Right cardiac atrium (tissue), 5 donors: ENCODE measurements around the gene TMPRSS11A. TPM values are rescaled to one million over a fixed set of nuclear protein-coding genes. Genes with fewer than 3 reads are reported as not detected.

Experiments used
- ATAC-seq, 2 donors: fragments of 200-7000 bp; cut with Tn5 transposase; one replicate each; pipeline versions ENCODE4 v1.8.0 to v1.9.1; 2020; ENCODE audit warnings: moderate library complexity in 2 of 2, mild to moderate bottlenecking in 1 of 2
- DNase-seq, 3 donors: peaks; one replicate each; pipeline ENCODE4 v3.0.0-alpha.2; 2020
- H3K27ac ChIP-seq: one replicate; pipeline ENCODE4 v1.5.1; 2013; ENCODE audit warnings: mild to moderate bottlenecking, low read length, control low read depth, moderate library complexity
- H3K27me3 ChIP-seq: one replicate; pipeline ENCODE4 v1.6.1; 2013; ENCODE audit not compliant: control insufficient read depth, insufficient read depth
- H3K4me1 ChIP-seq: one replicate; pipeline ENCODE4 v1.6.1; 2013; ENCODE audit warnings: low read length; ENCODE audit not compliant: control insufficient read depth, insufficient read depth
- H3K4me3 ChIP-seq: one replicate; pipeline ENCODE4 v1.5.1; 2013; ENCODE audit warnings: low read length, control low read depth
- H3K9me3 ChIP-seq: one replicate; pipeline ENCODE4 v1.6.1; 2013; ENCODE audit warnings: low read length; ENCODE audit not compliant: control insufficient read depth
- WGBS: extraction: QIAGEN DNeasy Blood & Tissue Kit; methylation state at CpG from one replicate; pipeline ENCODE4 v1.1.7; 2013; 5-methylcytosine and 5-hydroxymethylcytosine counted together
- intact Hi-C, 4 donors: fragments of 100-400 bp; cut with DNase I; formaldehyde crosslinking; loops; one replicate each; pipeline versions ENCODE4 v1.11.0 to v1.14.0; 2022 to 2023
- long read RNA-seq, 4 donors: library from polyadenylated mRNA; unstranded; transcript quantifications; one replicate each; pipeline ENCODE4 v2.0.0, GENCODE V29; 2020 to 2021
- polyA plus RNA-seq: library from polyadenylated mRNA; stranded (reverse); fragments of 200-250 nt; gene quantifications from one replicate; pipeline ENCODE4 v1.2.3, GENCODE V29; 2013
- total RNA-seq, 4 donors: library from RNA; stranded (reverse); fragmentation: NEBNext Ultra II Directional; extraction: Animal tissue kit (Norgen Biotek cat#: 25700); gene quantifications; one replicate each; pipeline ENCODE4 v1.2.1, GENCODE V29; 2021
- donor health status: healthy with polysubstance abuse.
- donor health status: DM: no; HTN: yes; CAD: no.
- donor health status: DM: no; HTN: no; CAD: no.
- donor health status: DM: no; HTN: yes; CAD: no; lungs with severe emphysema.
- donor health status: DM: yes; HTN: yes; CAD: no.

Gene TMPRSS11A, protein sequence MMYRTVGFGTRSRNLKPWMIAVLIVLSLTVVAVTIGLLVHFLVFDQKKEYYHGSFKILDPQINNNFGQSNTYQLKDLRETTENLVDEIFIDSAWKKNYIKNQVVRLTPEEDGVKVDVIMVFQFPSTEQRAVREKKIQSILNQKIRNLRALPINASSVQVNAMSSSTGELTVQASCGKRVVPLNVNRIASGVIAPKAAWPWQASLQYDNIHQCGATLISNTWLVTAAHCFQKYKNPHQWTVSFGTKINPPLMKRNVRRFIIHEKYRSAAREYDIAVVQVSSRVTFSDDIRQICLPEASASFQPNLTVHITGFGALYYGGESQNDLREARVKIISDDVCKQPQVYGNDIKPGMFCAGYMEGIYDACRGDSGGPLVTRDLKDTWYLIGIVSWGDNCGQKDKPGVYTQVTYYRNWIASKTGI
- total RNA-seq = not detected
- not detected for polyA plus RNA-seq
- long read RNA-seq, donor 1 = 0 reads
- long read RNA-seq, donor 2 = 0 reads
- long read RNA-seq, donor 3 = 0 reads
- long read RNA-seq, donor 4 = 0 reads

DNA sequence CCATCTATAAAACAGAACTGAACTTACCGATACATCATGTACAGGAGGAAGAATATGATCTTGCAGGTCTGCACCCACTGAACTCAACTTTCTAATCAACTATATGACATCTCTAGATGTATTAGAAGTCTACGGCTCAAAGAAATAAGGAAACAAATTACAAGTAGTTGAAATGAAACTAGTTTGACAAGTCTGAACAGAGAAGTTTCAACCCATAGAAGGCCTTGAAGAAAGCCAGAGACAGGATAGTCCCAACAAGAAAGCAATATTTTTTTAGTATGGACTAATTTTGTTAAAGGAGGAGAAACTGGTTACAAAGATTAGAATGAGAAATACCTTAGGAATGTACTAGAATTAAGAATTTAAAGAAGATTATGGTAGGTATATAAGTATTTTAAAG is at the start of gene TMPRSS11A:
Gene TMPRSS11A (minus strand): TSS at position 138 of the 400 bp plus-strand sequence. CDS start 100 bp downstream, at position 38.
- WGBS = 66% methylated on average over 2 of the region's 2 CpGs
- intact Hi-C loops = no loop called here
- no peaks in the 10 kb centered on the region for H3K27me3 ChIP-seq
- no peaks in the 10 kb centered on the region for H3K4me1 ChIP-seq
- ATAC-seq (no peak), DNase-seq (no peak)
- no peak within 1 kb of the TSS for H3K27ac ChIP-seq
- no peaks in the 10 kb centered on the region for H3K9me3 ChIP-seq
- H3K4me3 ChIP-seq = no peak within 1 kb of the TSS

DNA sequence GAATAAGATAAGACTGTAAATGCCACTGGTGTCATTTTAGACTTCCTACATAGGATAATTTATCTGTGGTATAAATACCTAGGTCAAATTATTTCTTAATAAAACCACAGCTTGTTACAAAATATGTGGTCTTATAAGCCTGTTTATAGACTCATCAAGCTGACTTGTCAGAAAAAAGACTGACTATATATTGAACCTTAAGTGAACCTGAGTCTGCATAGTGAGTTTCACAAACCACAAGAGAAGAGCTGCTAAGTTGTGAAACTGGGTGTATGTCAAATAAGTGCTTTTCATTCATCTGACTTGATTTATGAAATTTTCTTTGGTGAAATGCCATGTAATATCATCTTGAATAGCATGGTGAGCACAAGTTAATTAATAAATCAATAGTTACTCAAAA is 48.4 kb upstream of the TMPRSS11A start:
- ATAC-seq (no peak), DNase-seq (no peak)
- no peaks in the 10 kb centered on the region for H3K4me1 ChIP-seq
- H3K4me3 ChIP-seq = no peak overlapping the region
- no peaks in the 10 kb centered on the region for H3K9me3 ChIP-seq
- intact Hi-C loops = no loop called here
- H3K27me3 ChIP-seq = no peaks in the 10 kb centered on the region
- no peak overlapping the region for H3K27ac ChIP-seq

DNA sequence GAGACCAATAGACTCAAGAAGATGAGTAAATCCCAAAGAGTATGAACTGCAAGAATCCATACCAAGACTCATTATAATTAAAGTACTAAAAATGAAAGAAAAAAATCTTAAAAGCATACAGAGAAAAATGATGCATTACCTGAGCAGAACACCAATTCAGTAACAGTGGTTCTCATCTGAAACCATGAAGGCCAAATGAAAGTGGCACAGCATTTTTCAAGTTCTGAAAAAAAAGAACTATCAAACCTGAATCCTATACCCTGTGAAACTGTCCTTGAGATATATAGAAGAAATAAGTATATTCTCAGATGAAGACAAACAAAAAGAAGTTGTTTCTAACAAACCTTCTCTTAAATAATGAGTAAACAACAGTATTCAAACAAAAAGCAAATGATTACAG is 39.6 kb upstream of the TMPRSS11A start:
- Histone ChIP-seq H3K9me3 (no peaks in the 10 kb centered on the region), H3K27ac (no peak overlapping the region), H3K27me3 (no peaks in the 10 kb centered on the region), H3K4me3 (no peak overlapping the region), H3K4me1 (no peaks in the 10 kb centered on the region)
- ATAC-seq (no peak), DNase-seq (no peak)
- intact Hi-C loops = no loop called here

DNA sequence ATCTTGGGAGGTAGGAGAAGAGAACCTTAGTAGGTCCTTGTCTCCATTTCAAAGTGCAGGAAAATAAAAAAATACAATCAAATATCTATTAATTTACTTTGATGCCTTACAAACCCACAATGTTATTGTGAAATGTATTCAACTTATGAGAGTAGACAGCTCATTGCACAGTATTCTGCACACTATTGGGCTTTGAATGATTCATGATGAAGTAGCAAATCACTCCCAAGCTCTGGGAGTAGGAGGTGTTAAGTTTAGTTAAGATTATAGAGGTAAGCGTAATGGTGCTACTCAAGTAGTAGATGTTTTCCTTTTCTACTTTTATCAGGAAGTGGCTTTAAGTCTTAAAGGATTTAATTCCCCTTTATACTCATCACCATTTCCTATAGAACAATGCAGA is 32.8 kb upstream of the TMPRSS11A start:
- ATAC-seq (no peak), DNase-seq (no peak)
- H3K4me3 ChIP-seq = no peak overlapping the region
- H3K27ac ChIP-seq = no peak overlapping the region
- intact Hi-C loops = no loop called here
- no peaks in the 10 kb centered on the region for H3K27me3 ChIP-seq
- no peaks in the 10 kb centered on the region for H3K9me3 ChIP-seq
- WGBS = 78% methylated on average over 1 of the region's 1 CpG
- no peaks in the 10 kb centered on the region for H3K4me1 ChIP-seq

DNA sequence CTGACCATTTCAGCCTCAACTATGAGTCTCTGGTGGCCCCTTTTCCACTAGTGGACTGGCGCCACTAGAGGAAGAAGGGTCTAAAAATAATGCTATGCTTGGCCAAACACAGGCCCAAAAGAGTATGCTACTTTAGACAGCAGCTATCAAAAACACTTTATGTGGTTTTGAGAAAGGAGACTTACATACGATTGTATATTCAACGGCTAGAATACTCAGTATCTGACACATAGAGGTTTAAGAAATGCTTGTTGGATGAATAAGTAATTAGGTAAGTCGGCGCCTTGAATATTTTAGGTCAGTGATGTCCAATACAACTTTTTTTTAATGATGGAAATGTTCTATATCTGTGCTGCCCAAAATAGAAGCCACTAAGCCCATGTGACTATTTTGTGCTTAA is 25.7 kb upstream of the TMPRSS11A start:
- DNase-seq (no peak), ATAC-seq (no peak)
- Histone ChIP-seq H3K4me3 (no peak overlapping the region), H3K9me3 (no peaks in the 10 kb centered on the region), H3K27me3 (no peaks in the 10 kb centered on the region), H3K4me1 (no peaks in the 10 kb centered on the region), H3K27ac (no peak overlapping the region)
- 76% methylated on average over 5 of the region's 5 CpGs for WGBS
- intact Hi-C loops = no loop called here

DNA sequence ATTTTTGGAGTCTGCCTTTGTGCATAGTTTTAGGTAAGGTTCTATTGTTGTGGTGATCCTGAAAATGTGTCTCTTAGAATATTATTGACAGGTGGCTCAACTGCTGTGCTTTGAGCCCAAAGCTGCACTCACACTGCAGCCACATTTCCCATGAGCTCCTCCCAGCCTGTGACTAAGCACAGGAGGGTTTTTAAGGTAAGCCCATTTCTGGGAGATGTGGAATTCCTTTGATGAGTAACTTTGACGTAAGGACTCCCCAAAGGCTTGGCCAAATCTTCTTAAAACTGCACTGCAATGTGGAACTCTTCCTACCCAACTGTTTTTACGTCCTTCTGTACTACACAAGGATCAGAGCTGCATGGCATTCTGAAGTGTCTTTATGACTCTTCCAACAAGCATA is 20.0 kb upstream of the TMPRSS11A start:
- ATAC-seq = no peak
- no peaks in the 10 kb centered on the region for H3K27me3 ChIP-seq
- no peak overlapping the region for H3K4me3 ChIP-seq
- no peak for DNase-seq
- no peaks in the 10 kb centered on the region for H3K9me3 ChIP-seq
- WGBS = 53% methylated on average over 2 of the region's 2 CpGs
- H3K27ac ChIP-seq = no peak overlapping the region
- intact Hi-C loops = no loop called here
- no peaks in the 10 kb centered on the region for H3K4me1 ChIP-seq

DNA sequence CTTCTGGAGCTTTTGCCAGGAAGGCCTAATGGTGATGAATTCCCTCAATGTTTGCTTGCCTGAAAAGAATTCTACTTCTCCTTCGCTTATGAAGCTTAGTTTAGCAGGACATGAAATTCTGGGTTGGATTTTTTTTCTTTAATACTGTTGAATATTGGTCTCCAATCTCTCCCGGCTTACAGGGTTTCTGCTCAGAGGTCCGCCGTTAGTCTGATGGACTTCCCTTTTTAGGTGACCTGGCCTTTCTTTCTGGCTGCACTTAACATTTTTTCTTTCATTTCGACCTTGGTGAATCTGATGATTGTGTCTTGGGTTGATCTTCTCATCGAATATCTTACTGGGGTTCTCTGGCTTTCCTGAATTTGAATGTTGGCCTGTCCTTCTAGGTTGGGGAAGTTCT is 17.2 kb upstream of the TMPRSS11A start:
- intact Hi-C loops = no loop called here
- Histone ChIP-seq H3K27me3 (no peaks in the 10 kb centered on the region), H3K4me3 (no peak overlapping the region), H3K4me1 (no peaks in the 10 kb centered on the region), H3K27ac (no peak overlapping the region), H3K9me3 (no peaks in the 10 kb centered on the region)
- DNase-seq (no peak), ATAC-seq (no peak)
- 85% methylated on average over 6 of the region's 6 CpGs for WGBS

DNA sequence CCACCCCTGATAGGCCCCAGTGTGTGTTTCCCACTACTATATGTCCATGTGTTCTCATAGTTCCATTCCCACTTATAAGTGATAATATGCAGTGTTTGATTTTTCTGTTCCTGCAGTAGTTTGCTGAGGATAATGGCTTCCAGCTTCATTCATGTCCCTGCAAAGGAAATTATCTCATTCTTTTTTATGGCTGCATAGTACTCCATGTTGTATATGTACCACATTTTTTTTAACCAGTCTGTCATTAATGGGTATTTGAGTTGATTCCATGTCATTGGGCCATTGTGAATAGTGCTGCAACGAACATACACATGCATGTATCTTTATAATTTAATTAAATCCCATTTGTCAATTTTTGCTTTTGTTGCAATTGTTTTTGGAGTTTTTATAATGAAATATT is 10.3 kb upstream of the TMPRSS11A start:
- WGBS = 70% methylated on average over 1 of the region's 1 CpG
- Histone ChIP-seq H3K4me1 (no peaks in the 10 kb centered on the region), H3K27ac (no peak overlapping the region), H3K27me3 (no peaks in the 10 kb centered on the region), H3K4me3 (no peak overlapping the region), H3K9me3 (no peaks in the 10 kb centered on the region)
- ATAC-seq (no peak), DNase-seq (no peak)
- intact Hi-C loops = no loop called here

DNA sequence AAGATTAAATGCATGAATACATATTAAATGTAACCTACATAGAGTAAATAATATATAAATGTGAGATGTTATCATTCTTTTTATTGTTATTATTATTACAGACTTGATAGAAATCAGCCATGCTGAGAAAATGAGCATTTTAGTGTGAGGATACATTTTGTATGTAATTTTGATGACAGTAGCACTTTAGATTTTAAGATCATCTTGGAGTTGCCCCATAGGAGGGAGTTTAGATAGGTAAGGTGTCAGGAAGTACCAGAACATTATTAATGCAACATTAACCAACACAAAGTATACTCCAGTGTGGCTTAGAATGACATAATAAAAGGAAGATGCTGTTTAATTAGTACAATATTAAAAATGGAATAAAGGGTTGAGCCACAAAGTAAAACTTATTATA is 8.4 kb downstream of the TMPRSS11A start:
- ATAC-seq (no peak), DNase-seq (no peak)
- Histone ChIP-seq H3K4me1 (no peaks in the 10 kb centered on the region), H3K27me3 (no peaks in the 10 kb centered on the region), H3K4me3 (no peak overlapping the region), H3K27ac (no peak overlapping the region), H3K9me3 (no peaks in the 10 kb centered on the region)
- intact Hi-C loops = no loop called here

DNA sequence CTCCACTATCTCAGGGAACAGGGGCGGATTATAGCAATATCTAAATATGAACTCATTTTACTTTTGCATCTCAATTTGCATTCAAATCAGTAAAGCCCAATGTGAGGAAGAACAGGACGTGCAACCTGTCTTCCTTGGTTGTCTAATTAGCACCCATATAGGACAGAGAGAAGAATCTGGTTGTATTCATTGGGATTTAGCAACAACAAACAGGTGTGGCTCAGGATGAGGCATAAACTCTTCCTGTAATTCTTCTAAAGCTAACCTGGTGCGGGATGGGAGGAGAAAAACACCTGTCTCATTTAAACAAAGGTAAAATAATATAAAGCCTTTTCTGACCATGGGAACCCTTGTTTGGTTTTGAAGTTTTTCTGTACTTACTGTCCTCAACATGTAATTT is 22.2 kb downstream of the TMPRSS11A start:
- Histone ChIP-seq H3K27me3 (no peaks in the 10 kb centered on the region), H3K4me3 (no peak overlapping the region), H3K4me1 (no peaks in the 10 kb centered on the region), H3K9me3 (no peaks in the 10 kb centered on the region), H3K27ac (no peak overlapping the region)
- DNase-seq (no peak), ATAC-seq (no peak)
- intact Hi-C loops = no loop called here
- 57% methylated on average over 3 of the region's 3 CpGs for WGBS

DNA sequence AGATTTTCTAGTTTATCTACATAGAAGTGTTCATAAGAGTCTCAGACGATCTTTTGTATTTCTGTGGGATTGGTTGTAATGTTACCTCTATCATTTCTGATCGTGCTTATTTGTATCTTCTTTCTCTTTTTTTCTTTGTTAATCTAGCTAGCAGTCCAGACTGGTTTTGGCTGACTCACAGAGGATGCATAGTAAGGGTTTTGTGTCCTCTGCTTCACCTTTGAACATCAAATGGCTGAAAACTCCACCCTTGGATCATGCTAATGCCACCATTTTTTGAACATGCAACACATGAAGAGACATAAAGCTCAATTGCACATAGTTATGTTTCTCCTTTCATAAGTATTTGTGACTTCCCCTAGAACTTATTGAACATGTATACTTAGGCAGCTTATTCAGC is 22.8 kb downstream of the TMPRSS11A start:
- H3K9me3 ChIP-seq = no peaks in the 10 kb centered on the region
- no peak overlapping the region for H3K4me3 ChIP-seq
- WGBS = 66% methylated on average over 2 of the region's 2 CpGs
- DNase-seq (no peak), ATAC-seq (no peak)
- intact Hi-C loops = no loop called here
- H3K27ac ChIP-seq = no peak overlapping the region
- H3K4me1 ChIP-seq = no peaks in the 10 kb centered on the region
- H3K27me3 ChIP-seq = no peaks in the 10 kb centered on the region

DNA sequence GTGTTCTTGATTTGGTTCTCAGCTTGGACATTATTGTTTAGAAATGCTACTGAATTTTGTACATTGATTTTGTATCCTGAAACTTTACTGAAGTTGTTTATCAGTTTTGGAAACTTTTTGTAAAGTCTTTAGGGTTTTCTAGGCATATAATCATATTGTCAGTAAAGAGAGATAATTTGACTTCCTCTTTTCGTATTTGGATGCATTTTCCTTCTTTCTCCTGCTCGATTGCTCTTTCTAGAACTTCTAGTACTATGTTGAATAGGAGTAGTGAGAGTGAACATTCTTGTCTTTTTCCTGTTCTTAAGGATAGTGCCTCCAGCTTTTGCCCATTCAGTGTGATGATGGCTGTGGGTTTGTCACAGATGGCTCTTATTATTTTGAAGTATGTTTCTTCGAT is 24.1 kb downstream of the TMPRSS11A start:
- Histone ChIP-seq H3K27me3 (no peaks in the 10 kb centered on the region), H3K4me1 (no peaks in the 10 kb centered on the region), H3K27ac (no peak overlapping the region), H3K4me3 (no peak overlapping the region), H3K9me3 (no peaks in the 10 kb centered on the region)
- WGBS = 59% methylated on average over 3 of the region's 3 CpGs
- intact Hi-C loops = no loop called here
- ATAC-seq (no peak), DNase-seq (no peak)
